GM23248 (cell line): Measurements from ENCODE around the gene CDON.

ENCODE experiments used
- EZH2 ChIP-seq: fragments of 200-600 bp; sonication (generic); IDR thresholded peaks from 2 replicates; pipeline ENCODE4 v1.6.1; 2018; ENCODE audit warnings: antibody characterized with exemption, mild to moderate bottlenecking; ENCODE audit not compliant: insufficient read depth, poor library complexity, severe bottlenecking
- EZH2phosphoT487 ChIP-seq: fragments of 200-600 bp; sonication (generic); IDR thresholded peaks from 2 replicates; pipeline ENCODE4 v1.6.1; 2018; ENCODE audit warnings: antibody characterized with exemption, moderate library complexity, mild to moderate bottlenecking, low read depth; ENCODE audit not compliant: insufficient read depth

DNA sequence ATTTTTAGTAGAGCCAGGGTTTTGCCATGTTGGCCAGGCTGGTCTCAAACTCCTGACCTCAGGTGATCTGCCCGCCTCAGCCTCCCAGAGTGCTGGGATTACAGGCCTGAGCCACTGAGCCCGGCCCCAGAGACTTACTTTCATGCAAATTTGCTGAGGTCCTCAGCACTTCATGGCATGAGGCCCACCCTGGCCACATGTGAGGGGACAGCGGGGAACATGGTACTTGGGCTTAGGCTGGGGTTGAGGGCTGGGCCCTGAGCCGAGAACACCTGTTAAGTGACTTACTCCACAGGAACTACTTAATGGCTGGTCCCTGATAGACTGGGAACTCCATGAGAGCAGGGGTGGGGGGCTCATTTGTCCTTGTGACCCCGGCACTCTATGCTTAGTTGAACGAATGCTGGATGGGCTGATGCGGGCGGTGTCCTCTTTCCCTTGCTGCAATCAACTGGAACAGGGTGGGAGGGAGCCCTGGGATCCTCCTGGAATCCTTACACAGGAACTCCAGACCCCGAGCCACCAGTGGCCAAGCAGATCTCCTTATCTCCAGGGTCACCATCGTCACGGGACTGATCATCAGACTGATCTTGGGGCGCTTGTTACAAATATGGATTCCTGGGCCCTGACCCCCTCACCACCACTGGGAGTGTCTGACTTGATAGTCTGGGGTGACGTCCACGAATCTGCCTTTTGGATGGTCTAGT is 115.8 kb downstream of the CDON start:
- TF ChIP-seq EZH2 (no peak), EZH2phosphoT487 (no peak)
